Thyroid gland (tissue), 4 donors: ENCODE data around the gene DNAH9.

Source experiments
- CTCF ChIP-seq, 6 experiments: fragments of 200-600 bp in 3 of 6; fragments of 450-650 bp in 3 of 6; sonication (generic) in 3 of 6; IDR thresholded peaks; one replicate each; pipeline ENCODE4 v1.5.1; 2016 to 2019; ENCODE audit warnings: antibody characterized with exemption in 6 of 6, mild to moderate bottlenecking in 2 of 6, inconsistent platforms in 1 of 6, moderate library complexity in 1 of 6
- POLR2A ChIP-seq, 2 donors: fragments of 450-650 bp; IDR thresholded peaks; one replicate each; pipeline ENCODE4 v1.6.1; 2017; ENCODE audit warnings: antibody characterized with exemption in 2 of 2, mild to moderate bottlenecking in 2 of 2, moderate library complexity in 1 of 2

- TF ChIP-seq CTCF (IDR thresholded peaks at IDR 0.05) (no peak), POLR2A (IDR thresholded peaks at IDR 0.05) (no peak)
Measured at GRCh38 chr17:11580677-11581076, 17.6 kb upstream of the DNAH9 start.
